Measurements from ENCODE around the gene CYSRT1.

The CYSRT1 gene

DNA sequence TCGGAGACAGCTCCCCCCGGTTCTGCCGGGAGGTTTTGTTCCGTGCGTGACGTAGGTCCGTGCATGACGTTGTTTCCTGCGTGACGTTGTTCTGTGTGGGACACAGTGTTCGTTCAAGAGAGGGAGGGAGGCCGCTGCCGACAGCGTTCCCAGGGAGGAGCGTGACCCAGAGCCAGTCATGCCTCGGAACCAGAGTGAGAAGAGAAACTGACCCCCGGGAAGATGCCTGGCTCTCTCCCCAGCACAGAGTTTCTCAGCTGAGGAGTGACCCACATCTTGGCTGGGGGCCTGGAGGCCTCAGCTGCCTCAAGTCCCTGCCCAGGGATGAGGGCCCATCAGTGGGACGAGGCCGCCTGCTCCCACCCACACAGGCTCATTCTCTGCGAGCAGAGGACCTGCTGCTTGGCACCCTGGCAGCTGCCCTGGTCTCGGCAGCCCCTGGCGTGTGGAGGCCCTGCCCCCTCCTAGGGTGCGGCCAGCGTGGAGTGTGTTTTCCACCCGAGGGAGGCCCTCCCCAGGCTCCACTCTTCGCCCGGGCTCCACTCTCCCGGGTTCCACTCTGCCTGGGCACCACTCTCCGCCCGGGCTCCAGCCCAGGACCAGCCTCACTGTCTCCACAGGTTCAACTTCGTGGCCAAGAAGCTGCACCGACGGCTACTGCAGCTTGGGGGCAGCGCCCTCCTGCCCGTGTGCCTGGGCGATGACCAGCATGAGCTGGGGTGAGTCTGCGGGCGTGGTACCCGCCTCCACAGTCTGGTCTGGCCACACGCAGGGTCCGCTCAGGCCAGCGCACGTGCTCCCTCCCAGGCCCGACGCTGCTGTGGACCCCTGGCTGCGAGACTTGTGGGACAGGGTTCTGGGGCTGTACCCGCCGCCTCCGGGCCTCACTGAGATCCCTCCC lies 11.6 kb upstream of the CYSRT1 start:
- ATAC-seq (ENCODE audit: low read depth): no peak
- no peak overlapping the region for H3K4me3 Mint-ChIP-seq
- DNase-seq (ENCODE audit: low spot score in 2 of 2): no peak
- H3K27me3 Mint-ChIP-seq: no peaks in the 10 kb centered on the region
- H3K36me3 Mint-ChIP-seq: peaks cover 5% of the 10 kb centered on the region
- H3K9me3 Mint-ChIP-seq: no peaks in the 10 kb centered on the region
- H3K27ac Mint-ChIP-seq: no peak overlapping the region
- peaks cover 4% of the 10 kb centered on the region for H3K4me1 Mint-ChIP-seq

DNA sequence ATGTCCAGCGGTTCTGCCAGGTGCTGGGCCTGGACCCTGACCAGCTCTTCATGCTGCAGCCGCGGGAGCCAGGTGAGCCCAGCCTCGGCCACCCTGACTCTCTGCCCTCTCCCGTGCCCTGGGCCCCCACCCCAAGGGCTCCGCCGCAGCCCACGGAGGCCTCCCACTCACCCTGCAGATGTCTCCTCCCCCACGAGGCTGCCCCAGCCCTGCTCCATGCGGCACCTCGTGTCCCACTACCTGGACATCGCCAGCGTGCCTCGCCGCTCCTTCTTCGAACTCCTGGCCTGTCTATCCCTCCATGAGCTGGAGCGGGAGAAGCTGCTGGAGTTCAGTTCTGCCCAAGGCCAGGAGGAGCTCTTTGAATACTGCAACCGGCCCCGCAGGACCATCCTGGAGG lies 10.4 kb upstream of the CYSRT1 start:
- Mint-ChIP-seq H3K27ac (no peak overlapping the region), H3K27me3 (no peaks in the 10 kb centered on the region), H3K36me3 (peaks cover 2% of the 10 kb centered on the region), H3K4me1 (peaks cover 2% of the 10 kb centered on the region), H3K9me3 (no peaks in the 10 kb centered on the region), H3K4me3 (no peak overlapping the region)
- DNase-seq (ENCODE audit: low spot score in 2 of 2) (no peak), ATAC-seq (ENCODE audit: low read depth) (no peak)

DNA sequence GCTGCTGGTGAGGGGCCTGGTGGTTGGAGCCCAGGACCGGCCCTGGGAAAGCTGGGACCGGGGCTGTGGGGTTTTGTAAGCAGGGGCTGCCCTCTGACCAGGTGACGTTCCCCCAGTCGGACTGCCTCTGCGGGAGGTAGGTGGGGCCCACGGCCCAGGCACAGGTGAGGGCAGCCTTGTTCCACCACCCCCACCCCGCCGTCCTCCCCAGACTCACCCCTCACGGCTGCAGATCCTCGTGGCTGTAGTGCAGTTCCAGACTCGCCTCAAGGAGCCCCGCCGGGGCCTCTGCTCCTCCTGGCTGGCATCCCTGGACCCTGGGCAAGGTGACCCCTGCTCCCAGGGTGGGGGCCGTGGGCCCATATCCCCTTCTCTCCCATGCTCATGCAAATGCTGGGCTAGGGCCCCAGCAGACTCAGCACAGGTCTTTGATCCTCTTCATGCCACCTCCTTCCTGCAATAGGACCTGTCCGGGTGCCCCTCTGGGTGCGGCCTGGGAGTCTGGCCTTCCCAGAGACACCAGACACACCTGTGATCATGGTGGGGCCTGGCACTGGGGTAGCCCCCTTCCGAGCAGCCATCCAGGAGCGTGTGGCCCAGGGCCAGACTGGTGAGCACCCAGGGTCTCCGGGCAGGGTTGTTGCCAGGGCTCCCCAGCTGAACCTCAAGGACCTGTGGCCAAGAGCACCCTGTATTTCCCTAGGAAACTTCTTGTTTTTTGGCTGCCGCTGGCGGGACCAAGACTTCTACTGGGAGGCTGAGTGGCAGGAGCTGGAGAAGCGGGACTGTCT lies 9.6 kb upstream of the CYSRT1 start:
- H3K27ac Mint-ChIP-seq: no peak overlapping the region
- no peak overlapping the region for H3K4me3 Mint-ChIP-seq
- DNase-seq (ENCODE audit: low spot score in 2 of 2) (no peak), ATAC-seq (ENCODE audit: low read depth) (no peak)
- H3K27me3 Mint-ChIP-seq: peaks cover 1% of the 10 kb centered on the region
- H3K36me3 Mint-ChIP-seq: peaks cover 2% of the 10 kb centered on the region
- peaks cover 2% of the 10 kb centered on the region for H3K4me1 Mint-ChIP-seq
- H3K9me3 Mint-ChIP-seq: no peaks in the 10 kb centered on the region

DNA sequence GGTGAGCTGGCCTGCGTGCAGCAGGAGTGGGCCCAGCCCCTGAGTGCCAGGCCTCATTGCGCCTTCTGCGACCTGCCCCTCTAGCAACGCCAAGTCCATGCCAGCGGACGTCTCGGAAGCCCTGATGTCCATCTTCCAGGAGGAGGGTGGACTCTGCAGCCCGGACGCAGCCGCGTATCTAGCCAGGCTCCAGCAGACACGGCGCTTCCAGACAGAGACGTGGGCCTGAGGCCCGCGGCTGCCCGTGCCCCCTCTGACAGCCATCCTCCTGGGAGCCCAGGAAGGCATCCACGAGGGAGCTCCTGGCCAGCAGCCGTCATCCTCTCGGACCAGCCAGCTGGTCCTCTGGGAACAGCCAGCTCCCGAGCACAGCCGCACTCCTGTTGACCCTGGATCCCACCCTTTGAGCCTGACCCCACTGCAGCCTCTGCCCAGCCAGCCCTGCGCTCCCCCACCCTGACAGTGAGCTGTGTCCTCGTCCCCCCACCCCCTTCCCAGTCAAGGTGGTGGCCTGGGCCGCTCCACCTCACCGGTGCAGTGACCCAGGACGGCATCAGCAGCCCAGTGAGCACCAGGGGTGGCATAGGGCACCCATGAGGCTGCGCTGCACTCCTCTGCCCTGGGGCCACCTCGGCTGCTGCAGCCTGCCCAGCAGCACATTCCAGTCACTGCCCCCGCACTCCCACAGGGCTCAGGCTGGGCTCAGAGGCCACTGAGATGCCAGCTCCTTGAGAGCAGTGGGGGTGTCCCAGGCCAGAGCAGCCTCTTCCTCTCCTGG lies 8.6 kb upstream of the CYSRT1 start:
- peaks cover 2% of the 10 kb centered on the region for H3K36me3 Mint-ChIP-seq
- no peaks in the 10 kb centered on the region for H3K9me3 Mint-ChIP-seq
- DNase-seq (ENCODE audit: low spot score in 2 of 2) (no peak), ATAC-seq (ENCODE audit: low read depth) (no peak)
- no peak overlapping the region for H3K4me3 Mint-ChIP-seq
- H3K27me3 Mint-ChIP-seq: peaks cover 4% of the 10 kb centered on the region
- no peak overlapping the region for H3K27ac Mint-ChIP-seq
- no peaks in the 10 kb centered on the region for H3K4me1 Mint-ChIP-seq

DNA sequence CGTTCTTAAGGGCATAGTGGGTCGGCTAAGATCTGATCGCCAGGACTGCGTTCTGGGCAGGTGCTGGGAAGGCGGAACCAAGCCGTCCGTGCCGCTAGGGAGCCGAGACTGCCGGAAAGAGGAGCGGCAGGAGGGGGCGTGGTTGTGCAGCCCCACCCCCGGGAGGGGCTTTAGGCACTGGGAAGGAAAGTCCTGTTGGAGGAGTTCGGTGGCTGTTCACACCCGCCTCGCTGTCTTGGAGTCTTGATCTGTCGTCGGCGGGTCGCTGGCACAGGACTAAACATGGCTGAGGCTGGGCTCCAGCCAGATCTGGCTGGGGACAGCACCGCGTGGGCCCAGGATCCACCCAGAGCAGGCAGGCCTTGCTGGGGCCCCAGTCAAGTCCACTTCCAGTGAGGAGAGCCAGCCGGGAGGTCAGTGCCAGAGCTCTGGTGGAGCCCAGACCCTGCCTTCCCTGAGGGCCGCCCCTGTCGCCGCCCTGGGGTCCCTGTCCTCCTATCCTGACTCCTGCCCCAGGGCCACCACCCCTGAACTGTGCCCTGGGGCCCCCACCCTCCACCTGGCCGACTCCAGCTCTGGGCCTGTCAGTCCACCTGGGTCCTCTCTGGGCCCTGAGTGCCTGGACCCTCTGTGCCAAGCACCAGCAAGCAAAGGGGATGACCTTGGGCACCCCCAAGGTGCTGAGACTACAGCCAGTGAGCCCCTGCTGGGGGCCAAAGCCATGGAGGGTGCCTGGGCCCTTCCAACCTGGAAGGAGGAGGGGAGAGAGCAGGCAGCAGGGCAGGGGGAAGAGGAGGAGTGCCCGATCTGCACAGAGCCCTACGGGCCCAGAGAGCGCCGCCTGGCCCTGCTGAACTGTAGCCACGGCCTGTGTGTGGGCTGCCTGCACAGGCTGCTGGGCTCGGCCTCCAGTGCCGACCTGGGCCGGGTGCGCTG lies 7.4 kb upstream of the CYSRT1 start:
- Mint-ChIP-seq H3K4me3 (peak overlapping the region; percentile 14), H3K9me3 (no peaks in the 10 kb centered on the region), H3K27me3 (peaks cover 4% of the 10 kb centered on the region), H3K4me1 (no peaks in the 10 kb centered on the region), H3K36me3 (peaks cover 2% of the 10 kb centered on the region), H3K27ac (no peak overlapping the region)
- ATAC-seq (ENCODE audit: low read depth): no peak
- no peak for DNase-seq (ENCODE audit: low spot score in 2 of 2)

DNA sequence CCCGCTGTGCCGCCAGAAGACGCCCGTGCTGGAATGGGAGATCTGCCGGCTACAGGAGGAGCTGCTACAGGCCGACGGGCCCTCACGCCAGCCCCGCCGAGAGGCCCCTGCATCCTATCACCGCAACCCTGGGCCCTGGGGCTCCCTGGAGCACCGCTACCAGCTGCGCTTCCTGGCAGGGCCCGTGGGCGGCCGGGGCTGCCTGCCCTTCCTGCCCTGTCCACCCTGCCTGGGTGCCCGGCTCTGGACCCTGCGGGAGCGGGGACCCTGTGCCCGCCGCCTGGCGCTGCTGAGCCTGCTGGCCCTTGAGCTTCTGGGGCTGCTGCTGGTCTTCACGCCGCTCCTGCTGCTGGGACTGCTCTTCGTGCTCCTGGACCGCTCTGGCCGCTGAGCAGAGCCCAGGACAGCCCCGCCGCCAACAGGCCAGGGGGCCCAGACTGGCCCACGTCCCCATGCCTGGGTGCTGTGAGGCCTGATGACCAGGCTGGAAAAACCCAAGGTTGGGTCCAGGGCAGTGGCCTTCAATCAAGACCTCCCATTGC lies 6.7 kb upstream of the CYSRT1 start:
- Mint-ChIP-seq H3K4me3 (no peak overlapping the region), H3K36me3 (peaks cover 2% of the 10 kb centered on the region)

DNA sequence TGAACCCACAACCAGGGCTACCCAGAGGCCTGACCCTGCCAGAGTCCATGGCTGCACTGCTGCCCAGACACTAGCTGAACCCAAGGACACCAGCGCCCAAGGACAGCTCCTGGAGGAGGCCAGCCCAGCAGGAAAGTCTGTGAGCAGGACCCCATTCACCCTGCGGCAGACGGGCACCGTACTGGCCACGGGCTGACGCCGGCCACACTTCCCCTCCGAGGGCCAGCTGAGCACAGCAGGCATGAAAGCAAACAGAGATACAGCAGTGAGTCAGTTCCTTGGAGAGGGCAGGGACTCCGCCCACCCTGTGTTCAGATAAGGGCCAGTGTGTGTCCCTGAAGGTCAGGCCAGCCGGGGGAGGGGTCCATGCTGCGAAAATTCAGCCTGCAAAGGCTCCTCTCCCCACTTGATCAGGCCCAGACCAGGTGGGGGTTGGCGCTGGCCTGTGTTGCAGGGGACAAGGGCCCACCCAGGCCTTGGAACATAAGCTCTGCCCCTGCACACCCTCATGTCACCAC lies 6.2 kb upstream of the CYSRT1 start:
- H3K9me3 Mint-ChIP-seq: no peaks in the 10 kb centered on the region
- peaks cover 5% of the 10 kb centered on the region for H3K4me1 Mint-ChIP-seq
- ATAC-seq (ENCODE audit: low read depth): no peak
- no peak overlapping the region for H3K27ac Mint-ChIP-seq
- DNase-seq (ENCODE audit: low spot score in 2 of 2): no peak
- peaks cover 4% of the 10 kb centered on the region for H3K27me3 Mint-ChIP-seq
- no peak overlapping the region for H3K4me3 Mint-ChIP-seq
- H3K36me3 Mint-ChIP-seq: peaks cover 2% of the 10 kb centered on the region

More for the DNA sequence above, 6.7 kb upstream of the CYSRT1 start:
- DNase-seq (ENCODE audit: low spot score in 2 of 2) (no peak), ATAC-seq (ENCODE audit: low read depth) (no peak)
- no peak overlapping the region for H3K27ac Mint-ChIP-seq
- peaks cover 4% of the 10 kb centered on the region for H3K27me3 Mint-ChIP-seq
- H3K4me1 Mint-ChIP-seq: peaks cover 5% of the 10 kb centered on the region
- H3K9me3 Mint-ChIP-seq: no peaks in the 10 kb centered on the region

DNA sequence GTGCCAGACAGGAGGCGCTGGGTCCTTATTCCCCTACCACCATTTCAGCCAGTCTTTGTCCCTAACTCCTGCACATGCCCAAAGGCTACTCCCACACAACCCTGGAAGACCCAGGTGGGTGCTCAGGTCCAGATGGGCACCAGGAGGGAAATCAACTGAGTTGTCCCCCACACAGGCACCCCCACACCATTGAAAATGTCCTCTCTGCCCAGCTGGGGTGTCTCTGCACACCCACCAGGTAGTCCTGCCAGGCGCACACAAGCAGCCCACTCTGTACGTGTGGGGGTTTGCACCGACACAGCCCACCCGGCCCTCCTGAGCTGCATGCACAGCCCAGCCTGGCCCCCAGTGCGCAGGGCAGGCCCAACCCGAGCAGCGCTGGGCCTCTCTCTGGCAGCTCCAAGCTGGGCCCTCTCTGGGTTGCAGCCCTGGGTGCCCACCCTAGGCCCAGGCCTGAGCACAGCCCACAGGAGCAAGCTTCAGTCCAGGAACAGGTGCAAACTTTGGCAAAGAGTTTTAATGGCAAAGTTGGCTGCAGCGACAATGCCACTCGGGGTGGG lies 5.1 kb upstream of the CYSRT1 start:
- no peak for DNase-seq (ENCODE audit: low spot score in 2 of 2)
- peaks cover 4% of the 10 kb centered on the region for H3K27me3 Mint-ChIP-seq
- peak overlapping the region; percentile 35 for H3K4me3 Mint-ChIP-seq
- H3K36me3 Mint-ChIP-seq: no peaks in the 10 kb centered on the region
- peaks cover 5% of the 10 kb centered on the region for H3K4me1 Mint-ChIP-seq
- H3K9me3 Mint-ChIP-seq: no peaks in the 10 kb centered on the region
- no peak for ATAC-seq (ENCODE audit: low read depth)
- no peak overlapping the region for H3K27ac Mint-ChIP-seq

DNA sequence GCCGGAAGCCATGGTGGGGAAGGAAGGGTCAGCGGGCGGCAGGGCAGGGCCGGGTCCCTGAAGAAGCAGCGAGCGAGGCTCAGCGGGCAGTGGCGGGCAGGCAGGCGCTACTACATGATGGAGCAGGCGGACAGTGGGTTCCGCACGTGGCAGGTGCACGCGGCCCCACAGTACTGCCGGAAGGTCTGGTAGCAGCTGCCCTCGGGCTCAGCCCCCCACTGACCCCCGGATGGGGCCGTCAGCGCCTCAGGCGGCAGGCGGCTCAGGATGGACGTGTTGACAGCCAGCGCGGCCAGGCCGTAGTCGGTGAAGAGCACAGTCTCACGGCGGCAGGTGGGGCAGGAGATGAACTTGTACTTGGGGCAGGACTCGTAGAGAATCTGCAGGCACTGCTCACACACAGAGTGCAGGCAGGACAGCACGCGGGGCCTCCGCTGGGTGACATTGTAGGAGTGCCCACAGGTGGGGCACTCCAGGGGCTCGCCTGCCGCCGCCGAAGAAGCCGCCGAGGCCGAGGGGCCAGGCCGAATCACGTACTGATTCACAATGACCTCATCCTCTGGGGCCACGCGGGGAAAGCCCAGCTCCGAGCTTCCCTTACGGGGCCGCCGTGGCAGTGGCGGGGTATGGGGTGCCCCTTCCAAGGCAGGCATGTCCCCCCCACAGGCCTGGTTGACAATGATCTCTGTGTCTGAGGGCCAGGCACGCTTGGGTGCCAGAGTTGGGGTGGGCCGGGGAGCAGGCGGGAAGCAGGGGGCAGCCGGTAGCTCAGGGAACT lies 4.5 kb upstream of the CYSRT1 start:
- H3K4me3 Mint-ChIP-seq: peak overlapping the region; percentile 68
- no peak for DNase-seq (ENCODE audit: low spot score in 2 of 2)
- ATAC-seq (ENCODE audit: low read depth): no peak
- no peaks in the 10 kb centered on the region for H3K36me3 Mint-ChIP-seq
- H3K4me1 Mint-ChIP-seq: peaks cover 5% of the 10 kb centered on the region
- H3K27ac Mint-ChIP-seq: no peak overlapping the region
- no peaks in the 10 kb centered on the region for H3K9me3 Mint-ChIP-seq
- H3K27me3 Mint-ChIP-seq: peaks cover 4% of the 10 kb centered on the region

DNA sequence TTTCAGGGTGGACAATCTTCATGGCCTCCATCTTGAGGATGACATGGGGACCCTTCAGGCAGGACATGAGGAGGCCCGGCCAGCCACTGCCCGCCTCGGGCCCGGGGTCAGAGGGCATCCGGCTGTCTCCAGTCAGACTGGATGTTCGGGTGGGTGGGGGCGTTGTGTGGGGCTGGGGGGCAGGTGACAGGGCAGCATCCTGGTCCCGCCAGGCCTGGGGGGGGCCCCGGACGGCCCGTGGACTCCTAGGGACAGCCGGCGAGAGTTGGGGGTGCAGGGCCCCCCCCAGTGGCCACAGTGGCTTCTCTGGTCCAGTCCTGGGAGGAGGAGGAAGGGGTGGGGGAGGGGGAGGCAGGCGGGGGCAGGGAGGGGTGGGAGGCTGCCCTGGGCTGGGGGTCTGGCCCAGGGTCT lies 3.9 kb upstream of the CYSRT1 start:
- ATAC-seq (ENCODE audit: low read depth): no peak
- H3K4me3 Mint-ChIP-seq: peak overlapping the region; percentile 68

DNA sequence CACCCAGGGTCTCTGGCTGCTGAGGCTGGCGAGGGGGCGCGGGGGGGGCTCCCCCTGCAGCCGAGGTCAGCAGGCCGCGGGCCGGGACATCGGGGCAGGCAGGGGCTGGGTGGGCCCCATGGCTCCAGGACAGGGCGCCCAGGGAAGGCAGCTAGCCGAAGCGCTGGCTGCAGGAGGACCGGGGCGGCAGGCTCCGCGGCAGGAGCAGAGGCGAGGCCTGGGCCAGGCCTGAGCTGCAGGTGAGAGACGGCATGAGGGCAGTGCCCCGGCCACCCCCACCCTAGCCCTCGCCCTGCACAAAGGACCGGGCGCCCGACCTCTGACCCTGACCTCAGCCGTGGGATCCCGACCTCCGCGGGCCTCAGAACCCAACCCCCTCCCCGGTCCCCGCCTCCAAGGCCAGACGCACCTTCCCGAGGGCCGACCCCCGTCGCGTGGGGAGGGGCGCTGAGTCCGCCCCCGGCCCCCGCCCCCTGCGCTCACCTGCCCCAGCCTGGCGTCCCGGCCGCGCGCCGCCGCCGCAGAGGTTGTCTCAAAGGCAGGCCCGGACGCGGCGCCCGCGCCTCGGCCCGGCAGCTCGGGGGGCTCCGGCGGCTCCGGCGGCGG lies 3.4 kb upstream of the CYSRT1 start:
- Mint-ChIP-seq H3K4me1 (peaks cover 5% of the 10 kb centered on the region), H3K27ac (no peak overlapping the region), H3K4me3 (no peak overlapping the region), H3K36me3 (no peaks in the 10 kb centered on the region), H3K9me3 (no peaks in the 10 kb centered on the region), H3K27me3 (peaks cover 4% of the 10 kb centered on the region)
- ATAC-seq (ENCODE audit: low read depth) (no peak), DNase-seq (ENCODE audit: low spot score in 2 of 2) (no peak)

More for the DNA sequence above, 3.9 kb upstream of the CYSRT1 start:
- no peak for DNase-seq (ENCODE audit: low spot score in 2 of 2)
- peaks cover 5% of the 10 kb centered on the region for H3K4me1 Mint-ChIP-seq
- H3K27me3 Mint-ChIP-seq: peaks cover 4% of the 10 kb centered on the region
- no peaks in the 10 kb centered on the region for H3K36me3 Mint-ChIP-seq
- no peaks in the 10 kb centered on the region for H3K9me3 Mint-ChIP-seq
- no peak overlapping the region for H3K27ac Mint-ChIP-seq

Data from memory B cell (primary cell).